ENCODE measurements around the gene GABRB3. TPM values are rescaled to one million over a fixed set of nuclear protein-coding genes. Genes with fewer than 3 reads are reported as not detected.

GABRB3 gene
- total RNA-seq (2021; ENCODE audit: unreplicated experiment) (0.13 TPM), Bru-seq, nascent RNA (not detected), BruChase-seq, experiment 1, labeled RNA remaining after a 2-hour chase (not detected), BruChase-seq, experiment 2, labeled RNA remaining after a 6-hour chase (not detected)
- polyA plus RNA-seq (2012; ENCODE audit: insufficient read length): not detected
- long read RNA-seq: 0 reads

DNA sequence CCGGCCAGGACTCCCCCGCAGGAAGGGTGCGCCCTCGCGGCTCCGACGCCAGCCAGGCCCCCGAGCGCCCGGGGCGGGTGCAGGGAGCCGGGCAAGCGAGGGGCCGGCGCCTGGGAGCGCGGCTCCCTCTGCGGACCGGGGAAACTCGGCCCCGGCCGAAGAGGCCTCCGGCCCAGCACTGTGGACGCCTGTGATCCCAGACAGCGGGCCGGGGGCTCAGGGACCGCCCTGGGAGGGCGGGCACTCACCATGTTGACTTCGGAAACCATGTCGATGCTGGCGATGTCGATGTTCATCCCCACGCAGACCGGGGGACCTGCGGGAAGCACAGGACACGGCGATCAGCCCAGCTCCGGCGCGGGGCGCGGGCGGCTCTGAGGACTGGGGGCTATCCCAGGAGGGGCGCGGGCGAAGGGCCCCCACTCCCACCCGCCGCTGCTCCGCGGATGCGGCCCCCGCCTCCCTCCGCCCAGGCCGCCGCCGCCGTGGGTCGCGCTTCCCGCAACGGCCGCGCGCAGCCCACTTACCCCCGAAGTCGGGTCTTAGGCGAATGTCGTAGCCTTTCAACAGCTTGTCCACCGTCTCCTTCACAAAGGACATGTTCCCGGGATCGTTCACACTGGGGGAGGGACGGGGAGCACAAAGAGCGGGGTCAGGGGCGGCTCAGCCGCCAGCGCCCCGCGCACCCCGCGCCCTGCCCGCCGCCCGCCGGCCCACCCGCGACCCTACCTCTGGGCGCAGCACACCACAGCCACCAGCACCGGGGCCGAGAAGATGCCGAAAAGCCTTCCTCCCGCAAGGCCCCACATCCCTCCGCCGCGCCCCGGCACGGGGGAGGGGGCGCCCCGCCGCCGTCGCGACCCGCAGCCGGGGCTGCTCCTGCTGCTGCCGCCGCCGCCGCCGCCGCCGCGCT, at the start of gene GABRB3:
GABRB3 (minus strand) TSS at position 913 of the 913 bp plus-strand sequence.
- ChIA-PET POLR2A (no interaction called here), CTCF (no interaction called here)
- in situ Hi-C loops (cut with HindIII; ENCODE audit: low pct_unique_long_range_greater_than_20kb, low sequenced_read_pairs) (no loop called here), intact Hi-C loops (cut with micrococcal nuclease; ENCODE audit: unreplicated experiment) (no loop called here)
- ATAC-seq: no peak
- DNase-seq (ENCODE audit: low read depth, low spot score): no peak
- TF ChIP-seq, protein P1, sequence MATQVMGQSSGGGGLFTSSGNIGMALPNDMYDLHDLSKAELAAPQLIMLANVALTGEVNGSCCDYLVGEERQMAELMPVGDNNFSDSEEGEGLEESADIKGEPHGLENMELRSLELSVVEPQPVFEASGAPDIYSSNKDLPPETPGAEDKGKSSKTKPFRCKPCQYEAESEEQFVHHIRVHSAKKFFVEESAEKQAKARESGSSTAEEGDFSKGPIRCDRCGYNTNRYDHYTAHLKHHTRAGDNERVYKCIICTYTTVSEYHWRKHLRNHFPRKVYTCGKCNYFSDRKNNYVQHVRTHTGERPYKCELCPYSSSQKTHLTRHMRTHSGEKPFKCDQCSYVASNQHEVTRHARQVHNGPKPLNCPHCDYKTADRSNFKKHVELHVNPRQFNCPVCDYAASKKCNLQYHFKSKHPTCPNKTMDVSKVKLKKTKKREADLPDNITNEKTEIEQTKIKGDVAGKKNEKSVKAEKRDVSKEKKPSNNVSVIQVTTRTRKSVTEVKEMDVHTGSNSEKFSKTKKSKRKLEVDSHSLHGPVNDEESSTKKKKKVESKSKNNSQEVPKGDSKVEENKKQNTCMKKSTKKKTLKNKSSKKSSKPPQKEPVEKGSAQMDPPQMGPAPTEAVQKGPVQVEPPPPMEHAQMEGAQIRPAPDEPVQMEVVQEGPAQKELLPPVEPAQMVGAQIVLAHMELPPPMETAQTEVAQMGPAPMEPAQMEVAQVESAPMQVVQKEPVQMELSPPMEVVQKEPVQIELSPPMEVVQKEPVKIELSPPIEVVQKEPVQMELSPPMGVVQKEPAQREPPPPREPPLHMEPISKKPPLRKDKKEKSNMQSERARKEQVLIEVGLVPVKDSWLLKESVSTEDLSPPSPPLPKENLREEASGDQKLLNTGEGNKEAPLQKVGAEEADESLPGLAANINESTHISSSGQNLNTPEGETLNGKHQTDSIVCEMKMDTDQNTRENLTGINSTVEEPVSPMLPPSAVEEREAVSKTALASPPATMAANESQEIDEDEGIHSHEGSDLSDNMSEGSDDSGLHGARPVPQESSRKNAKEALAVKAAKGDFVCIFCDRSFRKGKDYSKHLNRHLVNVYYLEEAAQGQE (IDR thresholded peaks at IDR 0.05; ENCODE audit: insufficient read depth in 1 of 2, low read depth in 2 of 2, low read length in 1 of 2): no peak
- TF ChIP-seq, protein P2, sequence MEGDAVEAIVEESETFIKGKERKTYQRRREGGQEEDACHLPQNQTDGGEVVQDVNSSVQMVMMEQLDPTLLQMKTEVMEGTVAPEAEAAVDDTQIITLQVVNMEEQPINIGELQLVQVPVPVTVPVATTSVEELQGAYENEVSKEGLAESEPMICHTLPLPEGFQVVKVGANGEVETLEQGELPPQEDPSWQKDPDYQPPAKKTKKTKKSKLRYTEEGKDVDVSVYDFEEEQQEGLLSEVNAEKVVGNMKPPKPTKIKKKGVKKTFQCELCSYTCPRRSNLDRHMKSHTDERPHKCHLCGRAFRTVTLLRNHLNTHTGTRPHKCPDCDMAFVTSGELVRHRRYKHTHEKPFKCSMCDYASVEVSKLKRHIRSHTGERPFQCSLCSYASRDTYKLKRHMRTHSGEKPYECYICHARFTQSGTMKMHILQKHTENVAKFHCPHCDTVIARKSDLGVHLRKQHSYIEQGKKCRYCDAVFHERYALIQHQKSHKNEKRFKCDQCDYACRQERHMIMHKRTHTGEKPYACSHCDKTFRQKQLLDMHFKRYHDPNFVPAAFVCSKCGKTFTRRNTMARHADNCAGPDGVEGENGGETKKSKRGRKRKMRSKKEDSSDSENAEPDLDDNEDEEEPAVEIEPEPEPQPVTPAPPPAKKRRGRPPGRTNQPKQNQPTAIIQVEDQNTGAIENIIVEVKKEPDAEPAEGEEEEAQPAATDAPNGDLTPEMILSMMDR (IDR thresholded peaks at IDR 0.05): no peak
- TF ChIP-seq SIN3A (IDR thresholded peaks at IDR 0.05; ENCODE audit: borderline replicate concordance, insufficient read depth, low read depth, low read length) (no peak), POLR2AphosphoS5 (IDR thresholded peaks at IDR 0.05; ENCODE audit: low read depth, low read length) (no peak), TCF7L2 (IDR thresholded peaks at IDR 0.05; ENCODE audit: low read depth, low read length) (no peak)
- no peaks in the 10 kb centered on the region for H3K4me1 ChIP-seq (ENCODE audit: control insufficient read depth, insufficient read depth, low read length)
- H3K36me3 ChIP-seq (ENCODE audit: control insufficient read depth, insufficient read depth, low read length): no peaks in the 10 kb centered on the region
- no peak within 1 kb of the TSS for H3K27ac ChIP-seq (ENCODE audit: low read length)
- no peaks in the 10 kb centered on the region; the same call in 1 of the 2 replicates for H3K9me3 ChIP-seq (ENCODE audit: control insufficient read depth, insufficient read depth, low read depth, low read length)
- no peaks in the 10 kb centered on the region for H3K27me3 ChIP-seq (ENCODE audit: control insufficient read depth, insufficient read depth, low read length)
- H3K4me3 ChIP-seq (ENCODE audit: low read depth in 2 of 2, low read length in 2 of 2): no peak within 1 kb of the TSS; a peak in 1 of 4 replicates
- no TSS peak for BruUV-seq (replicated peaks)

DNA sequence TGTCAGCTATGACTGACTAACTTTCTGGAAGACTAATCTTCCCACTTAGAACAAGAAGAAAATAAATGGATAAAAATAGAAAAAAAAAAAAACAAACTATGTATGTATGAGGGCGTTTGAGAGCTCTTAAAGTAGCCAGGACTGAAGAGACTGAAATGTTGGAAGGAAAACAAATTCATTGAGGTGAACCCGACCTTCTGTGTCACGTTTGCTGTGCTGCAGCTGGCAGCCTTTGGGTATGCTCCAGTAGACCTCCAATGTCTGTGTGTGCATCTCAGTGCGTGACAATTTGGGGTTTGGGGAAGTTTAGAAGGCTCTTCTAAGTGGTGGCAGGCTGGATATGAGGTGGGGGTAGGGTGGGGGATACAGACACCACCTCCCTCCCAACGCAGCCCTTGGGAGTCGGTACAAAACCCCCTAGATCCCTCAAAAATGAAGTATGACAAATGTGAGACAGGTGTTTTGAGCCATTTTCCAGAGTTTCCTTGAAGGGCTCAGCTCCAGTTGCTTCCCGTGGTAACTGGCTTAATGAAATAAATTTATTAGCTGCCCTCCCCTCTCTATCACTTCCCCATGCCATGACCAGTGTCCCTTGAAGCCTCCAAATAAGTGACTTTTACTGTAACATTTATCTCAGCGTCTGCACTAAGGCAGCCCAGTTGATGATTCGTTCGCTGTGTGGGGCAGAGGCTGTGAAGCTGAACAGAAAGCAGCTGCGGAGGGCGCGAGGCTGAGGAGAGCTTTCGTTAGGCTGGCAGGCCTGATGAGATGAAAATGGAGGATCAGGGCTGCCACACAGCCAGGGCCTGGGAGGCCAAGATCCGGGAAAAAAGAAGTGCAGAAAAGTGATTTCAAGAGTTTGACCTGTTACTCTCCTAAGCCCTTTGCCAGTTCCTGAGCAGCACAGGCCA, 34.9 kb upstream of the GABRB3 start:
- ATAC-seq (no peak), DNase-seq (ENCODE audit: low read depth, low spot score) (no peak)
- no peak overlapping the region for H3K27ac ChIP-seq (ENCODE audit: low read length)
- H3K9me3 ChIP-seq (ENCODE audit: control insufficient read depth, insufficient read depth, low read depth, low read length): no peaks in the 10 kb centered on the region
- TF ChIP-seq, protein P1 (IDR thresholded peaks at IDR 0.05; ENCODE audit: insufficient read depth in 1 of 2, low read depth in 2 of 2, low read length in 1 of 2): no peak
- no peak for TF ChIP-seq TCF7L2 (IDR thresholded peaks at IDR 0.05; ENCODE audit: low read depth, low read length)
- TF ChIP-seq, protein P2 (IDR thresholded peaks at IDR 0.05): no peak
- no peak for TF ChIP-seq SIN3A (IDR thresholded peaks at IDR 0.05; ENCODE audit: borderline replicate concordance, insufficient read depth, low read depth, low read length)
- no peak for TF ChIP-seq POLR2AphosphoS5 (IDR thresholded peaks at IDR 0.05; ENCODE audit: low read depth, low read length)
- no TSS peak for BruUV-seq (replicated peaks)
- ChIA-PET CTCF (no interaction called here), POLR2A (no interaction called here)
- H3K4me3 ChIP-seq (ENCODE audit: low read depth in 2 of 2, low read length in 2 of 2): no peak overlapping the region
- H3K27me3 ChIP-seq (ENCODE audit: control insufficient read depth, insufficient read depth, low read length): no peaks in the 10 kb centered on the region
- no peaks in the 10 kb centered on the region for H3K36me3 ChIP-seq (ENCODE audit: control insufficient read depth, insufficient read depth, low read length)
- no peaks in the 10 kb centered on the region for H3K4me1 ChIP-seq (ENCODE audit: control insufficient read depth, insufficient read depth, low read length)
- in situ Hi-C loops (cut with HindIII; ENCODE audit: low pct_unique_long_range_greater_than_20kb, low sequenced_read_pairs): no loop called here
- intact Hi-C loops (cut with micrococcal nuclease; ENCODE audit: unreplicated experiment): no loop called here

Data from Panc1 (cell line).